ENCODE results near the gene TBCK. TPM values are rescaled to one million over a fixed set of nuclear protein-coding genes. Genes with fewer than 3 reads are reported as not detected.

The TBCK gene
- total RNA-seq, 1 donor, result 68.8 TPM

- H3K4me2 ChIP-seq (ENCODE audit: insufficient read depth, low read length), result no peak overlapping the region
- H3K9me3 ChIP-seq (ENCODE audit: low read depth, low read length), result no peaks in the 10 kb centered on the region
- H4K20me1 ChIP-seq (ENCODE audit: insufficient read depth, low read length), result no peaks in the 10 kb centered on the region
- TF ChIP-seq CTCF (IDR thresholded peaks at IDR 0.05; ENCODE audit: extremely low read depth, low read depth, low read length), result no peak
- no peak overlapping the region for H3K27ac ChIP-seq (ENCODE audit: low read depth, low read length)
- peaks cover 3% of the 10 kb centered on the region for H3K36me3 ChIP-seq (ENCODE audit: insufficient read depth, low read length)
- H3K4me1 ChIP-seq (ENCODE audit: insufficient read depth, low read length), result peaks cover 12% of the 10 kb centered on the region
- peaks cover 6% of the 10 kb centered on the region for H3K79me2 ChIP-seq (ENCODE audit: insufficient read depth, low read length)
- DNase-seq (ENCODE audit: insufficient read length, low spot score, missing footprints), result no peak
- H3K27me3 ChIP-seq (ENCODE audit: insufficient read depth, low read length), result no peaks in the 10 kb centered on the region
- H3K4me3 ChIP-seq (ENCODE audit: insufficient read depth, low read length), result no peak overlapping the region
- no peak overlapping the region for H2AFZ ChIP-seq (ENCODE audit: low read length)
Measured at GRCh38 chr4:106299977-106300376, 16.0 kb downstream of the TBCK start.

DNA sequence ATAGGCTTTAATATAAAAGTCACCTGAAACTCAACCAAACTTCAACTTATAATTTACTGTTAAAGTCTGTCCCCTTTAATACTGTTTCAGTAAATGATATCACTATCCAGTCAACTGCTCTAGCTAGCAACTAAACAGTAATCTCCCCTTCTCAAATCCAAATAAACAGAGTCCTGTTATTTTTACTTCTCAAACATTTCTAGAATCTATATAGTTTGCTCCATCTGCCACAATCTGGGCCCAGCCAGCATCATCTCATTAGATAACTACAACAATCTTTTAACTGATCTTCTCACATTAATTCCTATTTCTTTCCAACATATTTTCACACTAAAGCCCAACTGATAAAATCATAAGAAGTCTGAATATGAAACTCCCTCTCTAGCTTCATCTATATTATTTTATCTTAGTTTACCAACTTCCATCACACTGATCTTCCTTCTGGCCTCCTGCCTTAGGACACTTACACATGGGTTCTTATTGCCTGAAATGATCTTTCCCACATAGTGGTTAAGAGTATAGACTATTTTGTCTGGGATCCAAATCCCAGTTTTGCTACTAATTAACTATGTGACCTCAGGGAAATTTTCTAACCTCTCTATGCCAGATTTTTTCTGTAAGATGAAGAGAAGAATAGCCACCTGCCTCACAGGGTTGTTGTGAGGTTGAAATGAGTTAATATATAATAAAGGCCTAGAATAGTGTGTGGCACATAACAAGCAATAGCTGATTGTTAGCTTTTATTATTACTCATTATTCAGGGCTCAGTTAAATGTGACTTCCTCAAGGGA is 18.6 kb downstream of the TBCK start:
- H3K27me3 ChIP-seq (ENCODE audit: insufficient read depth, low read length), result no peaks in the 10 kb centered on the region
- no peaks in the 10 kb centered on the region for H3K79me2 ChIP-seq (ENCODE audit: insufficient read depth, low read length)
- no peak overlapping the region for H2AFZ ChIP-seq (ENCODE audit: low read length)
- no peak for TF ChIP-seq CTCF (IDR thresholded peaks at IDR 0.05; ENCODE audit: extremely low read depth, low read depth, low read length)
- no peaks in the 10 kb centered on the region for H3K9me3 ChIP-seq (ENCODE audit: low read depth, low read length)
- no peak overlapping the region for H3K4me3 ChIP-seq (ENCODE audit: insufficient read depth, low read length)
- no peak overlapping the region for H3K4me2 ChIP-seq (ENCODE audit: insufficient read depth, low read length)
- H4K20me1 ChIP-seq (ENCODE audit: insufficient read depth, low read length), result no peaks in the 10 kb centered on the region
- peaks cover 18% of the 10 kb centered on the region for H3K36me3 ChIP-seq (ENCODE audit: insufficient read depth, low read length)
- no peak for DNase-seq (ENCODE audit: insufficient read length, low spot score, missing footprints)
- H3K27ac ChIP-seq (ENCODE audit: low read depth, low read length), result no peak overlapping the region
- peaks cover 12% of the 10 kb centered on the region for H3K4me1 ChIP-seq (ENCODE audit: insufficient read depth, low read length)

GRCh38 chr4:106294062-106294461 is 21.9 kb downstream of the TBCK start:
- no peak for TF ChIP-seq CTCF (IDR thresholded peaks at IDR 0.05; ENCODE audit: extremely low read depth, low read depth, low read length)
- Histone ChIP-seq H2AFZ (ENCODE audit: low read length) (no peak overlapping the region), H3K36me3 (ENCODE audit: insufficient read depth, low read length) (peaks cover 22% of the 10 kb centered on the region), H3K9me3 (ENCODE audit: low read depth, low read length) (no peaks in the 10 kb centered on the region), H3K4me3 (ENCODE audit: insufficient read depth, low read length) (no peak overlapping the region), H3K4me2 (ENCODE audit: insufficient read depth, low read length) (no peak overlapping the region), H3K27ac (ENCODE audit: low read depth, low read length) (no peak overlapping the region), H4K20me1 (ENCODE audit: insufficient read depth, low read length) (no peaks in the 10 kb centered on the region), H3K27me3 (ENCODE audit: insufficient read depth, low read length) (no peaks in the 10 kb centered on the region), H3K79me2 (ENCODE audit: insufficient read depth, low read length) (no peaks in the 10 kb centered on the region), H3K4me1 (ENCODE audit: insufficient read depth, low read length) (peaks cover 3% of the 10 kb centered on the region)
- DNase-seq (ENCODE audit: insufficient read length, low spot score, missing footprints), result no peak

DNA sequence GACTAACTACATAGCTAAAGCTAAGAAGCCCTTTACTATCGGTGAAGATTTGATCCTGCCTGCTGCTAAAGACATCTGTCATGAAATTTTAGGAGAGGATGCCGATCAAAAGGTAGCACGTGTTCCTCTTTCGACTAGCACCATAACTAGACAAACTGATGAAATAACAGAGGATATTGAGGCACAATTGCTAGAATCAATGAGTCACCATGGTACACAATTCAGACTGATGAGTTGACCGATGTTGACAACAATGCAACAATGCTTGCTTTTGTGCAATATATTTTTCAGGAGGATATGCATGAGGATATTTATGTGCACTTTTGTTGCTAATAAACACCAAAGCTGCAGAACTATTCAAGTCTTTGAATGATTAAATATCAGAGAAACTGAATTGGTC is 24.3 kb downstream of the TBCK start:
- TF ChIP-seq CTCF (IDR thresholded peaks at IDR 0.05; ENCODE audit: extremely low read depth, low read depth, low read length), result no peak
- H4K20me1 ChIP-seq (ENCODE audit: insufficient read depth, low read length), result no peaks in the 10 kb centered on the region
- no peak overlapping the region for H2AFZ ChIP-seq (ENCODE audit: low read length)
- H3K4me2 ChIP-seq (ENCODE audit: insufficient read depth, low read length), result no peak overlapping the region
- peaks cover 22% of the 10 kb centered on the region for H3K36me3 ChIP-seq (ENCODE audit: insufficient read depth, low read length)
- H3K27me3 ChIP-seq (ENCODE audit: insufficient read depth, low read length), result no peaks in the 10 kb centered on the region
- H3K4me1 ChIP-seq (ENCODE audit: insufficient read depth, low read length), result peaks cover 3% of the 10 kb centered on the region
- no peak overlapping the region for H3K4me3 ChIP-seq (ENCODE audit: insufficient read depth, low read length)
- no peaks in the 10 kb centered on the region for H3K9me3 ChIP-seq (ENCODE audit: low read depth, low read length)
- no peak overlapping the region for H3K27ac ChIP-seq (ENCODE audit: low read depth, low read length)
- H3K79me2 ChIP-seq (ENCODE audit: insufficient read depth, low read length), result no peaks in the 10 kb centered on the region
- peak; percentile 43 for DNase-seq (ENCODE audit: insufficient read length, low spot score, missing footprints)

Measured in osteoblast (primary cell).